Nephron progenitor cell (in vitro differentiated cells): ENCODE measurements around the gene FAM151A.
A peak's percentile ranks its signal among the peaks of the same experiment; 100 is the strongest.

Experiments
- DNase-seq: peaks from one replicate; pipeline ENCODE4 v3.0.0; 2021
- H3K27ac Mint-ChIP-seq: 2 replicates; pipeline ENCODE4 v1.8.0; 2021; ENCODE audit warnings: mild to moderate bottlenecking, moderate library complexity, mixed read lengths
- H3K27me3 Mint-ChIP-seq: 2 replicates; pipeline ENCODE4 v1.8.0; 2021; ENCODE audit warnings: mild to moderate bottlenecking, low read depth, mixed read lengths; ENCODE audit not compliant: poor library complexity
- H3K36me3 Mint-ChIP-seq: 2 replicates; pipeline ENCODE4 v1.8.0; 2021; ENCODE audit warnings: low read depth, mixed read lengths
- H3K4me1 Mint-ChIP-seq: 2 replicates; pipeline ENCODE4 v1.8.0; 2021; ENCODE audit warnings: mixed read lengths
- H3K4me3 Mint-ChIP-seq: 2 replicates; pipeline ENCODE4 v1.8.0; 2021; ENCODE audit warnings: mild to moderate bottlenecking, moderate library complexity, mixed read lengths
- H3K9me3 Mint-ChIP-seq: 2 replicates; pipeline ENCODE4 v1.8.0; 2021; ENCODE audit warnings: mild to moderate bottlenecking, moderate library complexity, mixed read lengths
- CTCF ChIP-seq: fragments of 200-600 bp; sonication (generic); IDR thresholded peaks from 2 replicates; pipeline ENCODE4 v1.5.0; 2021; ENCODE audit warnings: antibody characterized with exemption

The FAM151A gene

GRCh38 chr1:54624466-54625464 lies 1.4 kb upstream of the FAM151A start:
- Mint-ChIP-seq H3K4me1 (peaks cover 23% of the 10 kb centered on the region), H3K4me3 (no peak overlapping the region), H3K27ac (peak overlapping the region; percentile 19), H3K9me3 (no peaks in the 10 kb centered on the region), H3K27me3 (peaks cover 3% of the 10 kb centered on the region), H3K36me3 (no peaks in the 10 kb centered on the region)
- no peak for DNase-seq
- TF ChIP-seq CTCF = no peak

GRCh38 chr1:54619749-54620148 lies 3.6 kb downstream of the FAM151A start:
- no peaks in the 10 kb centered on the region for H3K9me3 Mint-ChIP-seq
- no peak for DNase-seq
- no peaks in the 10 kb centered on the region for H3K27me3 Mint-ChIP-seq
- H3K4me1 Mint-ChIP-seq = peaks cover 28% of the 10 kb centered on the region
- no peaks in the 10 kb centered on the region for H3K36me3 Mint-ChIP-seq
- peak overlapping the region; percentile 43 for H3K27ac Mint-ChIP-seq
- no peak overlapping the region for H3K4me3 Mint-ChIP-seq
- no peak for TF ChIP-seq CTCF

- H3K27me3 Mint-ChIP-seq = peaks cover 3% of the 10 kb centered on the region
- DNase-seq = no peak
- no peaks in the 10 kb centered on the region for H3K36me3 Mint-ChIP-seq
- no peak overlapping the region for H3K4me3 Mint-ChIP-seq
- TF ChIP-seq CTCF = no peak
- no peak overlapping the region for H3K27ac Mint-ChIP-seq
- H3K4me1 Mint-ChIP-seq = peaks cover 15% of the 10 kb centered on the region
- no peaks in the 10 kb centered on the region for H3K9me3 Mint-ChIP-seq
These were observed 7.6 kb downstream of the FAM151A start for GRCh38 chr1:54615531-54616279.

- Mint-ChIP-seq H3K4me3 (no peak overlapping the region), H3K27ac (no peak overlapping the region), H3K36me3 (no peaks in the 10 kb centered on the region), H3K27me3 (peaks cover 3% of the 10 kb centered on the region), H3K9me3 (no peaks in the 10 kb centered on the region), H3K4me1 (peaks cover 12% of the 10 kb centered on the region)
- no peak for TF ChIP-seq CTCF
- DNase-seq = no peak
These were observed 8.8 kb downstream of the FAM151A start for GRCh38 chr1:54614563-54614962.

GRCh38 chr1:54614024-54614423 lies 9.3 kb downstream of the FAM151A start:
- no peaks in the 10 kb centered on the region for H3K9me3 Mint-ChIP-seq
- H3K36me3 Mint-ChIP-seq = no peaks in the 10 kb centered on the region
- H3K4me3 Mint-ChIP-seq = no peak overlapping the region
- no peak for DNase-seq
- no peak overlapping the region for H3K27ac Mint-ChIP-seq
- no peak for TF ChIP-seq CTCF
- peaks cover 16% of the 10 kb centered on the region for H3K4me1 Mint-ChIP-seq
- peaks cover 3% of the 10 kb centered on the region for H3K27me3 Mint-ChIP-seq
